HTERT RPE-1 (cell line): ENCODE data around the gene HIVEP3.

Experiments
- in situ Hi-C: fragments of 300-500 bp; cut with MboI; formaldehyde crosslinking; loops from 4 replicates; pipeline ENCODE4 v1.14.3; 2020; ENCODE audit warnings: low sequenced_read_pairs

Gene HIVEP3

DNA sequence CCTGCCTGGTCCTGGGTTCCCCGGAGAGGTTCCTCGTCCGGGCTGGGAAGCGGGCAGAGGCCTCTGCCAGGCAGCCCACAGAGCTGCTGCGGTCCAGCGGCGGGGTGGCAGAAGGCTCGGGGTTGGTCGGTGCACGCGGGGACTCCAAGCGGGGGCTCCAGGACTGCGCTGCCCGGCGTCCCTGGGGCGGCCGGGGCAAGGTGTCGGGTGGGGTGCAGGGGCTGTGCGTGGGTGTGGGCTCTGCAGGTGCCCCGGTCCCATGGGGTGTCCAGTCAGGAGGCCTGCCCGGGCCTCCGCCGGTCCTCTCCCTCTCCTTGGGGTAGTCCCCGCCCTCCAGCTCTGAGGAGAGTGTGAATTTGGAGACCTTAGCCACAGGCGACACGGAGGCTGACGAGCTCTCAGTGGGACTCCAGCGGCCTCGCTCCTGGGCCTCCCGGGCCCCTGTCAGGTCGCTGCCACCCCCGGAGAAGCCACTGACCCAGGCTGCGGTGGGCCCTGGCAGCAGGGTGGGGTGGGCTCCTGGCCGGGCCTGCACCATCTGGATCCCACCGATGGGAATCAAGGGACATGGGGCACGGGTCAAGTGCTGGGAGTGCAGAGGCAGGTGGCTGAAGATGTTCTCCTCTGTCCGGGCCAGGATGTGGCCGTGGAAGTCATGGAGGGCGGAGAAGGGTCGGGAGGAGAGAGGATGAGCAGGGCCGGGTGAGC, 408.0 kb downstream of the HIVEP3 start:
- in situ Hi-C loops, result no loop called here

DNA sequence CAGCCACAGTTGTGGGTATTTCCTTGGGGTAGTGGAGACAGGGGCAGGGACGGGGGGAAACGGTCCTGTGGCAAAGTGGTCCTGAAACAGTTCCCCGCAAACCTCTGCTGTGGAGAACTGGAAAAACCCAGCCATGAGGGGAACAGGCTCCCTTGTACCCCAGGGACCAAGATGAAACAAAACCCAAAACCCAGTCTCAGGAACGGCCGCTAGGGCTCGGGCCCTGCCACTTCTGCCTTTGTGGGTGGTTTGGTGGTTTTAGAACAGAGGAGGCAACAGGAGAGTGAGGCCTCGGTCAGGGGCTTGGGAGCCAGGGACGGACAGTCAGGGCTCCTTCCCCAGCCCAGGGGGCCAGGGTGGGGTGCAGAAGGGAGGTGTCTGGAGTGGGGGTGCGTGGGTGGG, 409.5 kb downstream of the HIVEP3 start:
- in situ Hi-C loops, result no loop called here

GRCh38 chr1:41508290-41508689, 410.4 kb downstream of the HIVEP3 start:
- in situ Hi-C loops, result no loop called here

DNA sequence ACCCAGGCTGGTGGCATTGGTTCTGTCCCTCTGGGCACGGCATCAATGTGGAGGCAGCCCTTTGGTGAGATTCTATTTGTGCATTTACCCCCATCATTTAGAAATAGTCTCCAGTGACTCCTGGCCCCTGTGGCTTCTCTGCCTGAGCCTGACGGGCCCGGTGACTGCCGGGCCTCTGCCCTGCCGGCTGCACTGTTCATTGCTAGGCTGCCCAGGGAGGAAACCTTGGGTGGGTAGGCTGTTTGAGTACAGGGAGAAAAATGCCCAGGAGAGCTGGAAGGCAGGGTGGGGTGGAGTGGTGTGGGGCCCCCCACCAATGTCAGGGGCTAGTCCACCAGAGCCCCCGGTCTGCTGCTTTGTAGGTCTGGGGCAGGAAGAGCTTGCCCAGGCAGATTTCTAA, 410.9 kb downstream of the HIVEP3 start:
- in situ Hi-C loops, result no loop called here

- in situ Hi-C loops, result no loop called here
These were observed 411.5 kb downstream of the HIVEP3 start for GRCh38 chr1:41507110-41507720.

DNA sequence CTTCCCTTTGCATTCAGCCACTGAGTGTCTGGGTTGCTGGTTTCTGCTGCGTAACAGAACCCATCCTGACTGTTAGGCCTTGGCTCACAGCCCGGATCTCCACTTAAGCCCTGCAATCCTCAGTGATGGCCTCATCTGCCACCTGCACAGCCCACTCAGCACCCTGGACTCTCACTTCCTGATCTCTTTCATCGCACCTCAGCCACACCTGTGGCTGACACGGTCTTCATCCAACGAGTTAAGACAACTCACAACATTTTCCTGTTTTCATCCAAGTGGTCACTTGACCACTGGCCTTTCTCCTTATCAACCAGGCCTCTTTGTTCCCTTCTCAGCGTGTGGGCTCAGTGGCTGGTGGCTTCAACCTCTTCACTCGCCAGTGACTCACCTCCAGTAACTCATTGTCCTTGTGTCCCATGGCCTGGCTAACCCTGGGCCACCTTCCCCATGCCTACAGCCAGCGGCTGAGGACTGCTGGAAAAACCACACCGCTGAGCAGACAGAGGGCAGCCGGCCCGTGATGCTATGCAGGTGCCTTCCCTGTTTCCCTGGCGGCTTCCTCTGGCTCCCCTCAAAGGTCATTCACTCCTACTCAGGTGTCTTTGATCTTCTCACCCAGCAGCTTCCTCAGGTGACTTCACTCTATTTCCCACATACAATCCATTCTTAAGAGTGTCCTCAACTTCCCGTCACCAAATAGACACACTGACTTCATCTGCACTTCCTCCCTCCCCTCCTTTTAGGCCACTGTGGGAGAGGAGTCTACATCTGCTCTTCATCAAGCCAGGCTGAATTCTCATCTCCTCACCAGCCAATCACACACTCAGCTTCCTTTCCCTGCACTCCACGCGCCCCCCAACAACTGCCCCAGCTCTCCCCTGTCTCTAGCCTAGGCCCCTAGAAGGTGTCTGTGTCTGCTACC, 414.3 kb downstream of the HIVEP3 start:
- in situ Hi-C loops, result no loop called here

DNA sequence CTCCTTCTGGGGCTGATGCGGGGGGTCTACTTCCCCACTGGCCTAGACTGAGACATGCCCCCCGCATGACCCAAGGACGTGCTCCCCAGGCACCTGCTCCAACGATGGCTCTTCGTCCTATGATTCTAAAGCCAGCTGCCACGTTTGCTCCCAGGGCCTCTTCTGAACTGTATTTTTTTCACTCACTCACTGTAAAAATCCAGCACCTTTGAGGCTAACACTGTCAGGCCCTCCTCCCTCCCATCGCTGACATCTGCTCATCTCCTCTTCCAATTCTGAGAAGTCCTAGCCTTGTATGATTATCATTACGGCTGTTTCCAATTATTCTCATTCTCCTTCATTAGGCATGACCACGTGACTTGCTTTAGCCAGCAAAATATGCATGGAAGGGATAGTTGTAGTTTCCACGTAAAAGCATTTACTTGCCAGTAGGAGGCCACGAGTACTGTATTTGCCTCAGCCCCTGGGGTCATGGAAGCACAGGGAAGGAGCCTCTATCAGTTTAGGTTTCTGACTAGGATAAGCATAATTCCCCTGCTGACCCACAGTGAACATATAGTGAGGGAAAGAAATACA, 415.1 kb downstream of the HIVEP3 start:
- in situ Hi-C loops, result no loop called here

- in situ Hi-C loops, result no loop called here
These were observed 415.8 kb downstream of the HIVEP3 start for GRCh38 chr1:41502912-41503311.

DNA sequence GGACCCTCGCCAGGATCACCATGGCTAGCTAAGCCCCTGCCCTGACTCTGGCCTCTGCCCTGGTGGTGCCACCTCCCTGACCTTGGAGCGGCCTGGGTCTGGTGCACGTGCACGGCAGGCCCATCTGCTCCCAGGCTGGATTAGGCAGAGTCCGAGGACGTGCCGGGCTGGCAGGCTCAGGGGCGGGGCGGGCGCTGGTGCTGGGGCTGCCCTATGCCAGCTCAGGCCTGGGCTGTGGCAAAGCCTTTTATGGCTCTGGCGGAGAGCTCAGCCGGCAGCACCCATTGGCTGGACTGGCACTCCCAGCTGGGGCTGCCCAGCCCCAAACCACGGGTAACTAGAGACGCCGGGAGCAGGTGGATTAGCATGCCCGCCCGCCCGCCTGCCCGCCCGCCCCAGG, 417.1 kb downstream of the HIVEP3 start:
- in situ Hi-C loops, result no loop called here

DNA sequence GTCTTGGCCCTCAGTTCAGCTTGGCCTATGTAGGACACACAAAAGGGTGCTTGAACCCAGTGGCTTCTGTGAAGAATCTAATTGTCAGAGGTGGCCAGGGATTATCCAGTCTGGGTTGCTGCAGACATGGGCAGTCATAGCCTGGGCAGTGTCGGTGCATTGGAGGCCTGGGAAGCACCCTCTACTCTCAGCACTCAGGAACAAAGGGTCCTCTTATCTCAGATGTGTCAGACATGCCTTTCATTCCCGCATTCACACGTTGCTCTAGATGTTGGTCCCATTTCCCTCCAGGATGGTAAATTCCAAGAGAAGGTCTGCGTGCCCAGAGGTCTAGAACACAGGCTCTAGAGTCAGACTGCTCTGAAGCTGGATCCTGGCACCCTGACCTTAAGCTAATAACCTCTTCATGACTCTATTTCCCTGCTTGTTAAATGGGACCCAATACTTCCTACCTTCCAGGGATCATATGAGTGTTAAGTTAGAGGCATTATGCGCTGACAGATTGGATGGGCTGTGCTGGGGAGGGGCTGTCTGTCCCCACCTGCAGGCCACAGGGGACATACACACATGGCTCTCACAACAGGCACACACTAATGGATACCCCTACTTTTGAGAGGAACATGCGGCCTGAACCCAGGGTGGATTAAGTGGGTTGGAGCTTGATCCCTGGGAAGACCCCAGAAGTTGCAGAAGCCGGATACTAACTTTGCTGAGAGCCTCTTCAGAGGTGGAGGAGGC, 417.8 kb downstream of the HIVEP3 start:
- in situ Hi-C loops, result no loop called here

GRCh38 chr1:41500378-41500777, 418.3 kb downstream of the HIVEP3 start:
- in situ Hi-C loops, result no loop called here

GRCh38 chr1:41499591-41499990, 419.1 kb downstream of the HIVEP3 start:
- in situ Hi-C loops, result no loop called here

DNA sequence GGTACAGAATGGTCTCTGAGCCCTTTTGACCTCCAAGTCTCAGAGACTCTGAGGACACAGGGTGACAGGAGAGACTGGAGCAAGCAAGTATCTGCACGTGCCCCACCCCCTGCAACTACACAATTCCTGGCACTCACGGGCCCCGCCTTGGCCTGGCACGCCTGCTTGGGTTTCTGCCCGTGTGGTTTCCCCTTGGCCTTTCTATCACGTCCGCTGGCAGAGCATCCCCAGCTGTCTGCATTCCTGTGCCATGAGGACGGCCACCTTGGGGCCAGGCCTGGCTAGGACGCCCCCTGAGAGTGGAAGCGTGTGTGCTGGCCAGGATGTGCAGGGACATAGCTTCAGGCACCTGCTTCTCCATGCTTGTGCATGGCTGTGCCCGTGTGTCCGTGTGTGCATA, 419.9 kb downstream of the HIVEP3 start:
- in situ Hi-C loops, result no loop called here

- in situ Hi-C loops, result no loop called here
These were observed 420.3 kb downstream of the HIVEP3 start for GRCh38 chr1:41498391-41498790.

GRCh38 chr1:41497461-41498030, 421.2 kb downstream of the HIVEP3 start:
- in situ Hi-C loops, result no loop called here

DNA sequence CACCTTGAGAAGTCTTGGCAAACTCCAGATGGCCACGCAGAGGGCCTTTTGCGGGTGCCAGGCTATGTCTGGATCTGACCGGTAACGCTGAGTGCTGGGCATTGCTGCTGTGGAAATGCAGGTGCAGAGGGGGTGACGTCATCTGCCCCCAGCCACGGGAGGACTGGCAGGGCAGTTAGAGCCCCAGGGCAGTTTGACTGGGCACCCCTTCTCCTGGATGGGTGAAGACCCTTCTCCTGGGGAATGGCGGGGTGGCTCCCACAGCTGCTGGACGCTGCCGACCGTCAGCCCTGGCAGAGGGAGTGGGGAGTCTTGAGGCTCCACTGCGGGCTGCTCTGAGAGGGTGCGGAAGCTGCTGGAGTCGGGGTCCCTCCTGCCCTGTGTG, 421.7 kb downstream of the HIVEP3 start:
- in situ Hi-C loops, result no loop called here

GRCh38 chr1:41496080-41497055, 422.4 kb downstream of the HIVEP3 start:
- in situ Hi-C loops, result no loop called here

DNA sequence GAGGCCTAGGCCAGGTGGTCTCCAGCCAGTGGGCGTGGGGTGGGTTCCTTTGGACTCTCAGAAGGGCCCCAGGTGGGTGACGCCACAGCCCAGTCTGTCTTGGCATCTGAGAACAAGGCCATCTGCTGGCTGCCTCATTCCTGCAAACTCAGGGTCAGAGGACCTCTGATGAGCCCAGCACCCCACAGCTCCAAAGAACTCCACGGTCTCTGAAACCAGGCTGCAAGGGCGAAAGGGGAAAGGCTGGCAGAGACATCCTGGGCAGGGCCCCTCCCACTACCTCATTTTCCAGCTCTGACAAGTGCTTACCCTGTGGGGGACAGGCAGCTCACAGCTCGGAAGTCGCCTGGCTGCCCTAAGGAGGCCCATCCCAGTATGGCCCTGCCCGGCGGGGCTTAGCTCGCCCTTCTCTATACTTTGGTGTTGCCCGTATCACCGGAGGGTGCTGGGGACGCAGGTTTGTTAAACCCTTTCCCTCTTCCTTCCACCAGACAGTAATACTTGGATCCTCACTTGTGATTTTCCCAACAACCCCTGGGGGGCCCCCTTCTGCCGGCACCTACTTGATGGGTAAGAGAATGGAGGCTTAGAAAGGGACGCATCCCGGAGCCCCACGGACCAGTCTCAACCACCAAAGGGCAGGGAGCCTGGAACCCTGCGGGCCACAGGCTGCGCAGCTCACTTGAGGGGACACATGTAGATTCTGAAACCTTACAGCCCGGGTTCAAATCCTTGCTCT, 423.3 kb downstream of the HIVEP3 start:
- in situ Hi-C loops, result no loop called here
